K562 (cell line): ENCODE measurements around the gene EMC9.

ENCODE experiments used
- CBX5 ChIP-seq: IDR thresholded peaks from 2 replicates; pipeline ENCODE4 v1.6.1; 2014; ENCODE audit warnings: low read depth, borderline replicate concordance
- SMC3 ChIP-seq: conservative IDR thresholded peaks from 2 replicates; pipeline ENCODE4 v1.6.1; 2011; ENCODE audit warnings: low read depth, low read length, improper control_type of control experiment; ENCODE audit not compliant: insufficient read depth
- SNRNP70 ChIP-seq: fragments of 200-400 bp; formaldehyde crosslinking; optimal IDR thresholded peaks from 2 replicates; pipeline ENCODE3; 2017; ENCODE audit warnings: low read depth, low read length
- TAF1 ChIP-seq: IDR thresholded peaks from 2 replicates; pipeline ENCODE4 v1.6.1; 2011; ENCODE audit warnings: mild to moderate bottlenecking, low read length, moderate library complexity; ENCODE audit not compliant: insufficient read depth, control insufficient read depth, severe bottlenecking; ENCODE audit errors: extremely low read depth
- TCF7L2 ChIP-seq: fragments of 150-350 bp; IDR thresholded peaks from 2 replicates; pipeline ENCODE4 v1.6.1; 2016; ENCODE audit warnings: low read depth, mild to moderate bottlenecking, low read length, moderate library complexity

DNA sequence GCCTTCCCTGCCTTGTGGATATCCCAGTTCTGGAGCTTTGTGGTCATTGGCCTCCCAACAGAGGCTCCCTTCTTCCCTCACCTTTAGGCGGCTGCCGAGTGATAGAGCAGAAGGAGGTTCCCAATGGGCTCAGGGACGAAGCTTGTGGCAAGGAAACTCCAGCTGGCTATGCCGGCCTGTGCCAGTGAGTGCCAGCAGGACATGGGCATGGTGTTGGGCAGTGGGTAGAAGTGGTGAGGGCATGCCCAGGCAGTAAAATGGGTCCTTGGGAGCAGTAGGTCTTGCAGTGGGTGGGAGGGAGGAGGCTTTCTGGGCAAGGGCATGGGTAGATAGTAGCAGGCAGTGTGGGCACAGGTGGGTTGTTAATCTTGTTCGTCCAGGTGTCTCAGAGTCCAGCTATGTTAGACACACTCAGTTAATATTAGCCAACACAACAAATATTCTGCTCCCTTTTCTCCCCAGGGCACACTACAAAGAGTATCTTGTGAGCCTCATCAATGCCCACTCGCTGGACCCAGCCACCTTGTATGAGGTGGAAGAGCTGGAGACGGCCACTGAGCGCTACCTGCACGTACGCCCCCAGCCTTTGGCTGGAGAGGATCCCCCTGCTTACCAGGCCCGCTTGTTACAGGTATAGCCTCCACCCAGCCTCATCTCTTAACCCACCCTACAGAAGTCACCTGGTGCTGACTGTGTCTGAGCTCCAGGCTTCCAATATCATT lies 18.5 kb upstream of the EMC9 start:
- TF ChIP-seq SMC3 = no peak
- TF ChIP-seq TAF1 = no peak
- no peak for TF ChIP-seq SNRNP70
- no peak for TF ChIP-seq CBX5
- no peak for TF ChIP-seq TCF7L2
